Coronary artery (tissue), 2 donors: ENCODE measurements around the gene MAPK4.
"Not testable (repeated sequence)": the region's sequence is repeated elsewhere in the genome, so short reads cannot be mapped to it uniquely, and the experiment has no call there.

Experiments
- DNase-seq: peaks from one replicate; pipeline ENCODE4 v3.0.0-alpha.2; 2017; ENCODE audit warnings: low spot score
- H3K27ac ChIP-seq, 2 donors: fragments of 200-600 bp; sonication (generic); one replicate each; pipeline ENCODE4 v1.5.1; 2016 to 2019
- H3K4me3 ChIP-seq: fragments of 200-600 bp; sonication (generic); 2 replicates; pipeline ENCODE4 v1.5.1; 2016; ENCODE audit warnings: mild to moderate bottlenecking, moderate library complexity
- CTCF ChIP-seq: fragments of 200-600 bp; sonication (generic); IDR thresholded peaks from one replicate; pipeline ENCODE4 v1.5.1; 2019; ENCODE audit warnings: antibody characterized with exemption

MAPK4 gene

GRCh38 chr18:50754297-50754696 lies 194.4 kb downstream of the MAPK4 start:
- no peak overlapping the region for H3K27ac ChIP-seq
- DNase-seq, result no peak
- no peak overlapping the region for H3K4me3 ChIP-seq
- TF ChIP-seq CTCF, result no peak

GRCh38 chr18:50757358-50757757 lies 197.5 kb downstream of the MAPK4 start:
- Histone ChIP-seq H3K27ac (peak overlapping the region in 1 of 2 donors; percentile 16), H3K4me3 (no peak overlapping the region)
- no peak for DNase-seq
- no peak for TF ChIP-seq CTCF

- Histone ChIP-seq H3K4me3 (no peak overlapping the region), H3K27ac (no peak overlapping the region)
- no peak for TF ChIP-seq CTCF
- DNase-seq, result no peak
Observed at GRCh38 chr18:50769463-50769862, 209.6 kb downstream of the MAPK4 start.

GRCh38 chr18:50775207-50775606 lies 215.3 kb downstream of the MAPK4 start:
- H3K4me3 ChIP-seq, result no peak overlapping the region
- DNase-seq, result no peak
- no peak overlapping the region for H3K27ac ChIP-seq
- no peak for TF ChIP-seq CTCF

- TF ChIP-seq CTCF, result no peak
Observed at GRCh38 chr18:50775726-50776125, 215.8 kb downstream of the MAPK4 start.

GRCh38 chr18:50776383-50776782 lies 216.5 kb downstream of the MAPK4 start:
- no peak for DNase-seq
- H3K4me3 ChIP-seq, result no peak overlapping the region
- H3K27ac ChIP-seq, result no peak overlapping the region
- TF ChIP-seq CTCF, result no peak

More at GRCh38 chr18:50775726-50776125, 215.8 kb downstream of the MAPK4 start:
- DNase-seq, result no peak
- no peak overlapping the region for H3K27ac ChIP-seq
- no peak overlapping the region for H3K4me3 ChIP-seq

GRCh38 chr18:50779021-50779420 lies 219.1 kb downstream of the MAPK4 start:
- DNase-seq, H3K27ac ChIP-seq, H3K4me3 ChIP-seq: not testable (repeated sequence)
